ENCODE data around the gene TSR3.

TSR3 gene

GRCh38 chr16:1327619-1327947, 24.1 kb downstream of the TSR3 start:
- no peak overlapping the region for H3K4me3 ChIP-seq (ENCODE audit: low read length, poor library complexity, severe bottlenecking)
- H3K79me2 ChIP-seq (ENCODE audit: insufficient read depth, low read length) = no peaks in the 10 kb centered on the region
- no peaks in the 10 kb centered on the region for H3K4me1 ChIP-seq (ENCODE audit: insufficient read depth, low read length, poor library complexity, severe bottlenecking)
- no peaks in the 10 kb centered on the region for H3F3A ChIP-seq (ENCODE audit: low read depth)
- H3K4me2 ChIP-seq (ENCODE audit: low read depth, low read length, poor library complexity, severe bottlenecking) = no peak overlapping the region
- H2AFZ ChIP-seq (ENCODE audit: low read length) = no peak overlapping the region
- H3K9me2 ChIP-seq (replicated peaks; ENCODE audit: low read depth, low read length) = no peaks in the 10 kb centered on the region
- H3K36me3 ChIP-seq (ENCODE audit: insufficient read depth, low read length) = no peaks in the 10 kb centered on the region; the same call in 1 of the 2 replicates
- H3K9me3 ChIP-seq (ENCODE audit: insufficient read depth, low read depth, low read length) = no peaks in the 10 kb centered on the region
- H3K27me3 ChIP-seq (ENCODE audit: insufficient read depth, low read length, poor library complexity, severe bottlenecking) = no peaks in the 10 kb centered on the region
- TF ChIP-seq CTCF (conservative IDR thresholded peaks at IDR 0.05; ENCODE audit: low read length) = no peak
- TF ChIP-seq EZH2phosphoT487 (IDR thresholded peaks at IDR 0.05; ENCODE audit: borderline replicate concordance) = no peak
- no peak overlapping the region for H3K9ac ChIP-seq (ENCODE audit: low read depth, low read length, poor library complexity, severe bottlenecking)
- H4K20me1 ChIP-seq (ENCODE audit: insufficient read depth, low read length, poor library complexity, severe bottlenecking) = no peaks in the 10 kb centered on the region

- Histone ChIP-seq H3K27me3 (ENCODE audit: insufficient read depth, low read length, poor library complexity, severe bottlenecking) (no peaks in the 10 kb centered on the region), H2AFZ (ENCODE audit: low read length) (no peak overlapping the region), H3K9me3 (ENCODE audit: insufficient read depth, low read depth, low read length) (no peaks in the 10 kb centered on the region), H3K4me2 (ENCODE audit: low read depth, low read length, poor library complexity, severe bottlenecking) (no peak overlapping the region), H3K4me3 (ENCODE audit: low read length, poor library complexity, severe bottlenecking) (no peak overlapping the region), H4K20me1 (ENCODE audit: insufficient read depth, low read length, poor library complexity, severe bottlenecking) (no peaks in the 10 kb centered on the region), H3K9ac (ENCODE audit: low read depth, low read length, poor library complexity, severe bottlenecking) (no peak overlapping the region), H3K4me1 (ENCODE audit: insufficient read depth, low read length, poor library complexity, severe bottlenecking) (no peaks in the 10 kb centered on the region), H3F3A (ENCODE audit: low read depth) (no peaks in the 10 kb centered on the region), H3K79me2 (ENCODE audit: insufficient read depth, low read length) (no peaks in the 10 kb centered on the region), H3K9me2 (replicated peaks; ENCODE audit: low read depth, low read length) (no peaks in the 10 kb centered on the region), H3K36me3 (ENCODE audit: insufficient read depth, low read length) (no peaks in the 10 kb centered on the region; the same call in 1 of the 2 replicates)
- TF ChIP-seq EZH2phosphoT487 (IDR thresholded peaks at IDR 0.05; ENCODE audit: borderline replicate concordance) (no peak), CTCF (conservative IDR thresholded peaks at IDR 0.05; ENCODE audit: low read length) (no peak)
Observed at GRCh38 chr16:1326946-1327618, 24.6 kb downstream of the TSR3 start.

GRCh38 chr16:1326391-1326790, 25.3 kb downstream of the TSR3 start:
- no peak for TF ChIP-seq EZH2phosphoT487 (IDR thresholded peaks at IDR 0.05; ENCODE audit: borderline replicate concordance)
- no peak for TF ChIP-seq CTCF (conservative IDR thresholded peaks at IDR 0.05; ENCODE audit: low read length)
- Histone ChIP-seq H3K9me3 (ENCODE audit: insufficient read depth, low read depth, low read length) (no peaks in the 10 kb centered on the region), H4K20me1 (ENCODE audit: insufficient read depth, low read length, poor library complexity, severe bottlenecking) (no peaks in the 10 kb centered on the region), H3K4me1 (ENCODE audit: insufficient read depth, low read length, poor library complexity, severe bottlenecking) (no peaks in the 10 kb centered on the region), H3K9me2 (replicated peaks; ENCODE audit: low read depth, low read length) (no peaks in the 10 kb centered on the region), H3K9ac (ENCODE audit: low read depth, low read length, poor library complexity, severe bottlenecking) (no peak overlapping the region), H3K4me2 (ENCODE audit: low read depth, low read length, poor library complexity, severe bottlenecking) (no peak overlapping the region), H3K36me3 (ENCODE audit: insufficient read depth, low read length) (no peaks in the 10 kb centered on the region; the same call in 1 of the 2 replicates), H3K79me2 (ENCODE audit: insufficient read depth, low read length) (no peaks in the 10 kb centered on the region), H3F3A (ENCODE audit: low read depth) (no peaks in the 10 kb centered on the region), H3K27me3 (ENCODE audit: insufficient read depth, low read length, poor library complexity, severe bottlenecking) (no peaks in the 10 kb centered on the region), H2AFZ (ENCODE audit: low read length) (no peak overlapping the region), H3K4me3 (ENCODE audit: low read length, poor library complexity, severe bottlenecking) (no peak overlapping the region)

Measured in Loucy (cell line).